SK-N-MC (cell line): ENCODE results near the gene ZNF17.

Experiments
- DNase-seq: peaks from one replicate; pipeline ENCODE4 v3.0.0-alpha.2; 2011; ENCODE audit warnings: low read depth, low spot score
- H3K27ac ChIP-seq: fragments of 200-600 bp; sonication (generic); 2 replicates; pipeline ENCODE4 v1.5.1; 2016; ENCODE audit warnings: mixed run types
- H3K36me3 ChIP-seq: fragments of 200-600 bp; sonication (generic); 2 replicates; pipeline ENCODE4 v1.6.1; 2017; ENCODE audit warnings: antibody characterized with exemption, low read length, mixed read lengths; ENCODE audit not compliant: insufficient read depth
- H3K4me3 ChIP-seq: fragments of 200-600 bp; sonication (generic); 2 replicates; pipeline ENCODE4 v1.5.1; 2016
- H3K9ac ChIP-seq: fragments of 200-600 bp; sonication (generic); 2 replicates; pipeline ENCODE4 v1.8.0; 2017; ENCODE audit warnings: mixed run types, mixed read lengths; ENCODE audit not compliant: insufficient read length
- H3K9me3 ChIP-seq: fragments of 200-600 bp; sonication (generic); 2 replicates; pipeline ENCODE4 v1.6.1; 2017; ENCODE audit warnings: low read depth, mild to moderate bottlenecking, antibody characterized with exemption, low read length, moderate library complexity, mixed read lengths
- EZH2 ChIP-seq: fragments of 200-600 bp; sonication (generic); IDR thresholded peaks from one replicate; pipeline ENCODE4 v1.6.1; 2017; ENCODE audit warnings: antibody characterized with exemption
- FOXP2 ChIP-seq: optimal IDR thresholded peaks from 2 replicates; pipeline ENCODE3; 2011; ENCODE audit warnings: mild to moderate bottlenecking, moderate library complexity; ENCODE audit not compliant: insufficient read depth; ENCODE audit errors: extremely low read length, control extremely low read depth
- POLR2AphosphoS5 ChIP-seq: IDR thresholded peaks from 2 replicates; pipeline ENCODE4 v1.6.1; 2012; ENCODE audit warnings: mild to moderate bottlenecking, low read depth, low read length, borderline replicate concordance

The ZNF17 gene

GRCh38 chr19:57377498-57378146 is 33.3 kb upstream of the ZNF17 start:
- TF ChIP-seq POLR2AphosphoS5 (no peak), EZH2 (no peak), FOXP2 (no peak)
- Histone ChIP-seq H3K4me3 (no peak overlapping the region), H3K36me3 (peaks cover 35% of the 10 kb centered on the region), H3K9ac (no peak overlapping the region), H3K27ac (no peak overlapping the region), H3K9me3 (peaks cover 9% of the 10 kb centered on the region; the same call in 1 of the 2 replicates)
- DNase-seq: no peak

- H3K27ac ChIP-seq: no peak overlapping the region
- H3K9me3 ChIP-seq: peaks cover 5% of the 10 kb centered on the region; the same call in 1 of the 2 replicates
- H3K4me3 ChIP-seq: no peak overlapping the region
- H3K9ac ChIP-seq: no peak overlapping the region
- no peak for DNase-seq
- TF ChIP-seq POLR2AphosphoS5 (no peak), FOXP2 (no peak), EZH2 (no peak)
- H3K36me3 ChIP-seq: peaks cover 21% of the 10 kb centered on the region
These were observed 30.0 kb upstream of the ZNF17 start for GRCh38 chr19:57380923-57381322.

- peaks cover 8% of the 10 kb centered on the region for H3K36me3 ChIP-seq
- no peak overlapping the region for H3K27ac ChIP-seq
- no peak for DNase-seq
- H3K4me3 ChIP-seq: no peak overlapping the region
- no peaks in the 10 kb centered on the region; the same call in 1 of the 2 replicates for H3K9me3 ChIP-seq
- TF ChIP-seq POLR2AphosphoS5: no peak
- no peak for TF ChIP-seq EZH2
- no peak for TF ChIP-seq FOXP2
- H3K9ac ChIP-seq: no peak overlapping the region
These were observed 28.0 kb upstream of the ZNF17 start for GRCh38 chr19:57382806-57383488.

GRCh38 chr19:57389194-57389729 is 21.7 kb upstream of the ZNF17 start:
- Histone ChIP-seq H3K9me3 (peaks cover 22% of the 10 kb centered on the region), H3K36me3 (peaks cover 26% of the 10 kb centered on the region), H3K9ac (peak overlapping the region; percentile 76), H3K27ac (peak overlapping the region; percentile 95), H3K4me3 (peak overlapping the region; percentile 96)
- TF ChIP-seq FOXP2 (no peak), POLR2AphosphoS5 (no peak), EZH2 (no peak)
- DNase-seq: no peak

GRCh38 chr19:57389730-57390598 is 21.0 kb upstream of the ZNF17 start, which contains the start of gene ZNF548:
Gene ZNF548, plus strand, starts transcription at chr19:57389854. Its CDS starts 246 bp downstream, at chr19:57390100.
- peaks cover 24% of the 10 kb centered on the region for H3K9me3 ChIP-seq
- peak within 1 kb of the TSS; percentile 96 for H3K4me3 ChIP-seq
- peak within 1 kb of the TSS; percentile 96 for H3K9ac ChIP-seq
- peaks cover 30% of the 10 kb centered on the region for H3K36me3 ChIP-seq
- DNase-seq: peak; percentile 96
- TF ChIP-seq POLR2AphosphoS5 (peak; percentile 71; the same call in 1 of the 2 replicates), EZH2 (no peak), FOXP2 (peak; percentile 78)
- peak within 1 kb of the TSS; percentile 95 for H3K27ac ChIP-seq

- Histone ChIP-seq H3K36me3 (peaks cover 73% of the 10 kb centered on the region), H3K9ac (no peak overlapping the region), H3K4me3 (no peak overlapping the region), H3K9me3 (peaks cover 26% of the 10 kb centered on the region), H3K27ac (no peak overlapping the region)
- TF ChIP-seq EZH2 (no peak), FOXP2 (no peak), POLR2AphosphoS5 (no peak)
- DNase-seq: no peak
These were observed 15.3 kb upstream of the ZNF17 start for GRCh38 chr19:57395710-57396109.

GRCh38 chr19:57398868-57399267 is 12.1 kb upstream of the ZNF17 start:
- Histone ChIP-seq H3K9ac (no peak overlapping the region), H3K4me3 (no peak overlapping the region), H3K27ac (no peak overlapping the region), H3K9me3 (peaks cover 14% of the 10 kb centered on the region; the same call in 1 of the 2 replicates), H3K36me3 (peaks cover 56% of the 10 kb centered on the region)
- no peak for TF ChIP-seq FOXP2
- no peak for TF ChIP-seq EZH2
- TF ChIP-seq POLR2AphosphoS5: no peak
- DNase-seq: no peak
